DMS53 (cell line): ENCODE results near the gene YPEL3.

Source experiments
- DNase-seq: peaks from one replicate; lab custom pipeline; 2025; lab: John Stamatoyannopoulos, UW

The YPEL3 gene

GRCh38 chr16:30049871-30050270, 46.1 kb downstream of the YPEL3 start:
- no peak for DNase-seq

GRCh38 chr16:30046588-30046987, 49.4 kb downstream of the YPEL3 start:
- no peak for DNase-seq

DNA sequence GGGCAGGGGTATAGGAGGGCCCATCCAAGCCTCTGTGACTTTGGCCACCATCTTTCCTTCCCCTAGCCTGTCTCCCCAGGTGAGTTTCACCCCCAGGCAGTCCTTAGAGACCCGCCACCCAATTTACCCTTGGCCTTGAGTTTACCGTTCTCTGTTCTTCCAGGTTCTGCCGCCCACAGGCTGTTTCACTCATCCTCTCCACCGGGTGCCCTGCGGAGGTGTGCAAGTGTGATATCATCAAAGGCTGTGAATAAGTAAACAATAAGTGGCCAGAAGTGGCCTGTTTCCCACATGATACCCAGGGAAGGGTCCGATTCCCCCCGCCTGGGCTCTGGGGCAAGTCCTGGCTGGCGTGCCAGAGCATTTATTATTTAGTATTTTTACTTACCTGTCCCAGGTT, 49.8 kb downstream of the YPEL3 start:
- DNase-seq: peak; percentile 23
